Ovary (tissue), 3 donors: ENCODE results near the gene KLHL25.

Experiments
- CTCF ChIP-seq, 3 donors: fragments of 450-650 bp in 2 of 3; fragments of 200-600 bp in 1 of 3; IDR thresholded peaks; one replicate each; pipeline versions ENCODE4 v1.5.1 to v1.8.0; 2016 to 2022; ENCODE audit warnings: antibody characterized with exemption in 3 of 3, mild to moderate bottlenecking in 1 of 3
- EP300 ChIP-seq: sonication (generic); formaldehyde crosslinking; IDR thresholded peaks from one replicate; pipeline ENCODE4 v1.6.1; 2017; ENCODE audit warnings: antibody characterized with exemption
- POLR2A ChIP-seq: fragments of 450-650 bp; IDR thresholded peaks from one replicate; pipeline ENCODE4 v1.6.1; 2017; ENCODE audit warnings: antibody characterized with exemption, mild to moderate bottlenecking, moderate library complexity
- donor health status: DM: no; HTN: no; CAD: no.

GRCh38 chr15:85716261-85716660 is 78.5 kb downstream of the KLHL25 start:
- no peak for TF ChIP-seq CTCF (IDR thresholded peaks at IDR 0.05)
- TF ChIP-seq POLR2A, result no peak
- TF ChIP-seq EP300, result no peak
